K562 (cell line): ENCODE results near the gene CNTRL. TPM values are rescaled to one million over a fixed set of nuclear protein-coding genes. Genes with fewer than 3 reads are reported as not detected.

Experiments
- ATAC-seq: fragments of 200-7000 bp; cut with Tn5 transposase; 3 replicates; pipeline ENCODE4 v1.9.1; 2020; ENCODE audit warnings: moderate library complexity
- BruUV-seq: library from RNA; stranded (reverse); fragments of 400-500 nt; replicated peaks from 2 replicates; lab custom pipeline; 2021; lab: Mats Ljungman, UMichigan
- CTCF ChIA-PET: fragments of 300-600 bp; formaldehyde crosslinking; extraction: SDS; loops from one replicate; lab custom pipeline; 2021; ENCODE audit warnings: low intra/inter-chr PET ratio; lab: Yijun Ruan, JAX
- POLR2A ChIA-PET: fragments of 300-600, 350-650 bp; sonication (Branson Sonifier 250); formaldehyde crosslinking; extraction: SDS; loops from one replicate; lab custom pipeline; 2021; ENCODE audit warnings: antibody characterized with exemption, inconsistent platforms; lab: Yijun Ruan, JAX
- DNase-seq, 4 experiments: peaks; one replicate each; pipeline versions ENCODE4 v3.0.0 to v3.0.0-alpha.2; 2011 to 2018; ENCODE audit warnings: low spot score in 3 of 4, mixed read lengths in 3 of 4; ENCODE audit errors: extremely low read depth in 1 of 4
- FAIRE-seq: peaks from 2 replicates; lab custom pipeline; 2011; peaks lifted over from hg19 to GRCh38; lab: Jason Lieb, UNC
- H2AFZ ChIP-seq: 2 replicates; pipeline ENCODE4 v1.6.0; 2011; ENCODE audit warnings: low read depth, low read length, control low read depth, inconsistent platforms
- H3K27ac ChIP-seq: fragments of 200-600 bp; 3 replicates; pipeline ENCODE4 v1.8.0; 2011; ENCODE audit warnings: low read depth, mild to moderate bottlenecking, control low read depth, inconsistent platforms, low read length, moderate library complexity, mixed read lengths; ENCODE audit errors: extremely low read depth
- H3K27me3 ChIP-seq, 2 experiments: fragments of 300-600 bp in 1 of 2; 2 replicates in 1 of 2; 3 replicates in 1 of 2; pipeline versions ENCODE4 v1.6.0 to v1.8.0; 2011; ENCODE audit warnings: inconsistent platforms in 2 of 2, low read length in 2 of 2, mild to moderate bottlenecking in 1 of 2, mixed read lengths in 1 of 2, moderate library complexity in 1 of 2; ENCODE audit not compliant: control insufficient read depth in 2 of 2, insufficient read depth in 2 of 2
- H3K36me3 ChIP-seq: fragments of 300-600 bp; 3 replicates; pipeline ENCODE4 v1.8.0; 2011; ENCODE audit warnings: mild to moderate bottlenecking, low read length, inconsistent platforms; ENCODE audit not compliant: control insufficient read depth, insufficient read depth
- H3K4me1 ChIP-seq, 2 experiments: fragments of 200-600 bp in 1 of 2; replicated peaks in 1 of 2; 2 replicates in 1 of 2; 3 replicates in 1 of 2; pipeline versions ENCODE4 v1.5.1 to v1.8.0; 2011; ENCODE audit warnings: inconsistent platforms in 2 of 2, low read length in 2 of 2, mild to moderate bottlenecking in 1 of 2, mixed read lengths in 1 of 2, moderate library complexity in 1 of 2; ENCODE audit not compliant: control insufficient read depth in 2 of 2, insufficient read depth in 2 of 2
- H3K4me2 ChIP-seq: 2 replicates; pipeline ENCODE4 v1.6.1; 2011; ENCODE audit warnings: low read length, control low read depth, inconsistent platforms, mixed read lengths; ENCODE audit not compliant: insufficient read depth
- H3K4me3 ChIP-seq: fragments of 200-600 bp; sonication (generic), shearing (Covaris generic); 2 replicates; pipeline ENCODE4 v1.5.1; 2016; ENCODE audit warnings: control low read depth, inconsistent platforms
- H3K79me2 ChIP-seq: fragments of 200-600 bp; 3 replicates; pipeline ENCODE4 v1.8.0; 2011; ENCODE audit warnings: low read length, inconsistent platforms; ENCODE audit not compliant: control insufficient read depth, insufficient read depth
- H3K9ac ChIP-seq, 2 experiments: 2 replicates each; pipeline versions ENCODE4 v1.6.0 to v1.6.1; 2011; ENCODE audit warnings: low read depth in 2 of 2, low read length in 2 of 2, control low read depth in 1 of 2, inconsistent platforms in 1 of 2, mild to moderate bottlenecking in 1 of 2, mixed read lengths in 1 of 2; ENCODE audit not compliant: insufficient read depth in 1 of 2
- H3K9me1 ChIP-seq: one replicate; pipeline ENCODE4 v1.6.0; 2011; ENCODE audit warnings: inconsistent platforms, mild to moderate bottlenecking, low read length, moderate library complexity; ENCODE audit not compliant: control insufficient read depth, insufficient read depth
- H3K9me3 ChIP-seq: replicated peaks from 2 replicates; pipeline ENCODE4 v1.5.1; 2011; ENCODE audit warnings: low read depth, low read length, inconsistent platforms; ENCODE audit not compliant: control insufficient read depth, insufficient read depth
- H4K20me1 ChIP-seq: replicated peaks from 2 replicates; pipeline ENCODE4 v1.6.1; 2011; ENCODE audit warnings: low read length, inconsistent platforms, mixed read lengths; ENCODE audit not compliant: control insufficient read depth, insufficient read depth
- BRD4 ChIP-seq: fragments of 200-600 bp; sonication (generic); IDR thresholded peaks from 2 replicates; pipeline ENCODE4 v1.6.1; 2017; ENCODE audit warnings: inconsistent platforms
- COPS2 ChIP-seq: fragments of 450-650 bp; conservative IDR thresholded peaks from 2 replicates; pipeline ENCODE4 v1.6.1; 2016; ENCODE audit warnings: mild to moderate bottlenecking, moderate library complexity
- MCM2 ChIP-seq: fragments of 450-650 bp; IDR thresholded peaks from 2 replicates; pipeline ENCODE4 v1.6.1; 2017; ENCODE audit warnings: low read depth, mild to moderate bottlenecking
- NR3C1 ChIP-seq: sonication (generic); formaldehyde crosslinking; IDR thresholded peaks from 2 replicates; pipeline ENCODE4 v1.8.1; 2022; ENCODE audit warnings: missing genetic modification reagents
- RFX5 ChIP-seq: IDR thresholded peaks from 2 replicates; pipeline ENCODE4 v1.6.1; 2011; ENCODE audit warnings: low read depth, mild to moderate bottlenecking, improper control_type of control experiment, low read length
- SMAD1 ChIP-seq: fragments of 150-350 bp; IDR thresholded peaks from 2 replicates; pipeline ENCODE4 v1.6.1; 2014; ENCODE audit warnings: low read length, low read depth; ENCODE audit not compliant: partially characterized antibody
- SMARCE1 ChIP-seq: fragments of 450-650 bp; IDR thresholded peaks from 2 replicates; pipeline ENCODE4 v1.7.1; 2016; ENCODE audit warnings: mild to moderate bottlenecking
- ZBTB17 ChIP-seq: fragments of 450-650 bp; formaldehyde crosslinking; IDR thresholded peaks from 2 replicates; pipeline ENCODE4 v1.4.0; 2020; ENCODE audit warnings: mild to moderate bottlenecking
- ZNF184 ChIP-seq: sonication (generic); formaldehyde crosslinking; IDR thresholded peaks from 2 replicates; pipeline ENCODE4 v1.5.0; 2020; ENCODE audit warnings: missing genetic modification reagents
- ZNF197 ChIP-seq: fragments of 200-800 bp; sonication (Bioruptor generic); IDR thresholded peaks from 2 replicates; pipeline ENCODE4 v1.6.1; 2016; ENCODE audit warnings: low read depth, missing genetic modification characterization, missing compliant biosample characterization
- WGBS: fragments of 100-300 bp; shearing (Covaris generic); methylation state at CpG from one replicate; pipeline ENCODE4 v1.1.6; 2016; ENCODE audit warnings: low coverage, mixed read lengths; ENCODE audit not compliant: insufficient coverage; ENCODE audit errors: missing lambda C conversion rate; 5-methylcytosine and 5-hydroxymethylcytosine counted together
- in situ Hi-C: fragments of 300-500 bp; cut with MboI; formaldehyde crosslinking; loops from 4 replicates; pipeline ENCODE4 v1.15.0; 2018; ENCODE audit warnings: inconsistent platforms, mixed read lengths
- intact Hi-C: fragments of 100-400 bp; cut with micrococcal nuclease; formaldehyde crosslinking; loops from 2 replicates; pipeline ENCODE4 v1.14.2; 2022
- polyA plus RNA-seq, 8 experiments: library from polyadenylated mRNA; depleted of rRNA in 4 of 8; stranded (reverse) in 5 of 8; unstranded in 3 of 8; fragments of >200 nt; fragmentation: Nextera tagmentation in 2 of 8; fragmentation: Illumina TruSeq in 1 of 8; extraction: Ambion mirVana in 2 of 8; extraction: Trizol in 1 of 8; gene quantifications; 2 replicates each; pipeline versions ENCODE4 v1.2.1 to v1.2.3, GENCODE V29; 2011 to 2014; ENCODE audit warnings: inconsistent platforms in 1 of 8, missing spikeins in 1 of 8
- total RNA-seq, 7 experiments: library from RNA; depleted of rRNA in 6 of 7; stranded (reverse); fragments of >200 nt in 6 of 7; fragmentation: Illumina TruSeq in 2 of 7; extraction: Trizol in 2 of 7; gene quantifications; 2 replicates each; pipeline versions ENCODE4 v1.2.1 to v1.2.3, GENCODE V29; 2011 to 2021; ENCODE audit warnings: low replicate concordance in 1 of 7

Gene CNTRL
- total and polyA plus RNA-seq, 9 of the 15 experiments (the other 6 are each of a cell fraction or from before 2014, with no cell fraction given): 9.2 to 28.9 (median 20.5) TPM

DNA sequence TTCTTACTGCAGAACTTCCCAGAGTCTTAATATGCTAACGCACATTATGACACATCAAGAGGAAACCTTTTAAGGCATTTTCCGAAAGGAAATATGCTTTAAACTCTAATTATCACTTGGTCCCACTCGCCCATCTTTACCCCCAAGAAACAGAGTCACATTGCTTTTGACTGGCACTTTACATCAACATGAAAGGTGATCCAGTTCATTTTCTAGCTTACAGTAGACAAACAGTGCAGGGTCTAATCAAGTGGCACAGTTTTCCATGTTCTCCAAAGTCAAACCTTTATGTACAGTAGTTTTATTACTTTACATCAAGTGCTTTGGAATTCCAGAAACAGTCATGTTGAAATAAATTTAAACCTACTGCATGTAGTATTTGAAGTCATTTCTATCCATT is 114.9 kb downstream of the CNTRL start:
- no peak for FAIRE-seq
- intact Hi-C loops: loop anchor here (10.0 kb wide), 1 partner anchor 205 kb away; no protein-coding TSS in a partner anchor
- H3K4me1 ChIP-seq: no peaks in the 10 kb centered on the region; a peak in 1 of 5 replicates

DNA sequence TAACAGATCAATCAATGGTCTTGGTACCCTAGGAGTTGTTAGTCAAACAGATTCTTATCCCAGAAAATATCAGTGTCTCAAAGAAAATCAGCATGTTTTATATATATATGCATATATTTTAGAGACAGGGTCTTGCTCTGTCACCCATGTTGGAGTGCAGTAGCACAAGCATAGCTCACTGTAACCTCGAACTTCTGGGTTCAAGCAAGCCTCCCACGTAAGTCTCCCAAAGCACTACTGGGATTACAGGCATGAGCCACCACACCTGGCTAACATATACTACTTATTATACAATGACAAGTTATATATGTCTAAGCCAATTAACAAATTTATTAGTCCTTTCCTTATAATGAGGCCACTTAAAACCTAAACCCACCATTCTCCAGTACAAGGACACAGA is 116.5 kb downstream of the CNTRL start:
- no peak overlapping the region for H3K4me2 ChIP-seq
- H3K79me2 ChIP-seq: peaks cover 97% of the 10 kb centered on the region
- ATAC-seq: peak; percentile 57
- WGBS: 68% methylated on average over 2 of the region's 2 CpGs
- peaks cover 36% of the 10 kb centered on the region; the same call in 2 of the 3 replicates for H3K36me3 ChIP-seq
- H3K4me3 ChIP-seq: no peak overlapping the region
- H3K4me1 ChIP-seq: peaks cover 0 to 3% of the 10 kb centered on the region in 2 experiments; a peak in 1 of 5 replicates
- POLR2A ChIA-PET: interaction anchor here (0.5 to 1.6 kb wide), 3 partner anchors 9 to 445 kb away, joined by 3 to 5 read pairs (median 5); no protein-coding TSS in a partner anchor
- no TSS peak for BruUV-seq
- CTCF ChIA-PET: no interaction called here
- H3K9ac ChIP-seq: no peak overlapping the region
- no peak overlapping the region for H2AFZ ChIP-seq
- peak in 1 of 4 experiments; percentile 22 for DNase-seq
- H3K9me3 ChIP-seq: no peaks in the 10 kb centered on the region
- no peak for FAIRE-seq
- no peak overlapping the region for H3K27ac ChIP-seq
- peaks cover 5% of the 10 kb centered on the region; the same call in 1 of the 2 replicates for H4K20me1 ChIP-seq
- no peaks in the 10 kb centered on the region for H3K27me3 ChIP-seq
- in situ Hi-C loops (no loop called here), intact Hi-C loops (loop anchor here (10.0 kb wide), 1 partner anchor 206 kb away; no protein-coding TSS in a partner anchor)
- no peaks in the 10 kb centered on the region for H3K9me1 ChIP-seq
- TF ChIP-seq MCM2 (no peak), ZBTB17 (no peak), ZNF197 (CRISPR knock-in tag) (no peak), NR3C1 (CRISPR knock-in tag) (no peak), RFX5 (no peak), SMARCE1 (no peak), ZNF184 (CRISPR knock-in tag) (no peak), BRD4 (no peak)

More for the DNA sequence above, 114.9 kb downstream of the CNTRL start:
- BruUV-seq: no TSS peak
- Histone ChIP-seq H3K4me3 (no peak overlapping the region), H3K9me3 (no peaks in the 10 kb centered on the region), H3K36me3 (peaks cover 50% of the 10 kb centered on the region), H3K27me3 (no peaks in the 10 kb centered on the region), H3K9me1 (no peaks in the 10 kb centered on the region)
- ChIA-PET CTCF (no interaction called here), POLR2A (interaction anchor here (1.3 kb wide), 1 partner anchor 68 kb away, joined by 3 read pairs; no protein-coding TSS in a partner anchor)
- ATAC-seq (no peak), DNase-seq (no peak)
- 89% methylated on average over 3 of the region's 3 CpGs for WGBS
- in situ Hi-C loops: no loop called here
- TF ChIP-seq COPS2: no peak
- TF ChIP-seq SMAD1: no peak
- TF ChIP-seq, all 486 proteins: peak for 0
- Histone ChIP-seq H4K20me1 (peaks cover 5% of the 10 kb centered on the region; the same call in 1 of the 2 replicates), H3K9ac (no peak overlapping the region), H2AFZ (no peak overlapping the region), H3K27ac (no peak overlapping the region; the same call in 2 of the 3 replicates), H3K79me2 (peaks cover 96% of the 10 kb centered on the region), H3K4me2 (no peak overlapping the region)
